H1 (cell line): ENCODE data around the gene BPHL. TPM values are rescaled to one million over a fixed set of nuclear protein-coding genes. Genes with fewer than 3 reads are reported as not detected.

ENCODE experiments used
- CTCF ChIA-PET: fragments of 300-600 bp; sonication (Branson Sonifier 250); formaldehyde crosslinking; loops from one replicate; lab custom pipeline; 2021; ENCODE audit not compliant: partially characterized antibody; lab: Charles Lee
- POLR2A ChIA-PET: fragments of 300-600 bp; sonication (Branson Sonifier 250); formaldehyde crosslinking; loops from one replicate; lab custom pipeline; 2021; ENCODE audit warnings: inconsistent platforms; ENCODE audit not compliant: partially characterized antibody; lab: Charles Lee
- DNase-seq, 2 experiments: peaks; one replicate each; pipeline versions ENCODE4 v3.0.0 to v3.0.0-alpha.2; 2010 to 2022; ENCODE audit warnings: low spot score in 2 of 2, low read depth in 1 of 2, mixed read lengths in 1 of 2
- FAIRE-seq: peaks from 2 replicates; lab custom pipeline; 2011; peaks lifted over from hg19 to GRCh38; lab: Jason Lieb, UNC
- H2AFZ ChIP-seq: 2 replicates; pipeline ENCODE4 v1.8.1; 2012; ENCODE audit warnings: low read length, inconsistent platforms
- H2AK5ac ChIP-seq: 2 replicates; pipeline ENCODE4 v1.6.1; 2013; ENCODE audit warnings: low read depth, low read length
- H2BK120ac ChIP-seq: replicated peaks from 2 replicates; pipeline ENCODE3; 2013; ENCODE audit warnings: low read depth, low read length, inconsistent platforms
- H2BK12ac ChIP-seq: 2 replicates; pipeline ENCODE4 v1.6.1; 2013; ENCODE audit warnings: low read depth, low read length
- H2BK15ac ChIP-seq: 2 replicates; pipeline ENCODE4 v1.6.1; 2013; ENCODE audit warnings: low read length
- H2BK20ac ChIP-seq: 2 replicates; pipeline ENCODE4 v1.6.1; 2013; ENCODE audit warnings: low read length
- H2BK5ac ChIP-seq: 2 replicates; pipeline ENCODE4 v1.6.1; 2013; ENCODE audit warnings: low read depth, low read length
- H3K14ac ChIP-seq: 2 replicates; pipeline ENCODE4 v1.6.1; 2013; ENCODE audit warnings: inconsistent platforms; ENCODE audit not compliant: insufficient read length
- H3K18ac ChIP-seq: 2 replicates; pipeline ENCODE4 v1.6.1; 2013; ENCODE audit warnings: low read length; ENCODE audit errors: extremely low read depth
- H3K23ac ChIP-seq: 2 replicates; pipeline ENCODE4 v1.6.1; 2013; ENCODE audit warnings: inconsistent platforms; ENCODE audit not compliant: insufficient read length
- H3K23me2 ChIP-seq: 2 replicates; pipeline ENCODE4 v1.6.1; 2013; ENCODE audit warnings: low read depth, low read length
- H3K27ac ChIP-seq: 2 replicates; pipeline ENCODE4 v1.6.1; 2011; ENCODE audit warnings: low read depth, low read length, inconsistent platforms
- H3K27me3 ChIP-seq, 4 experiments: replicated peaks in 1 of 4; 1 replicate in 1 of 4; 2 replicates in 3 of 4; pipeline versions ENCODE4 v1.6.1 to v1.8.1; 2011 to 2013; ENCODE audit warnings: low read length in 3 of 4, mild to moderate bottlenecking in 3 of 4, inconsistent platforms in 2 of 4, mixed read lengths in 2 of 4, moderate library complexity in 1 of 4; ENCODE audit not compliant: control insufficient read depth in 3 of 4, insufficient read depth in 3 of 4; ENCODE audit errors: extremely low read depth in 1 of 4
- H3K36me3 ChIP-seq, 4 experiments: 2 replicates each; pipeline versions ENCODE4 v1.6.1 to v1.8.1; 2011 to 2013; ENCODE audit warnings: mild to moderate bottlenecking in 4 of 4, low read length in 3 of 4, moderate library complexity in 2 of 4, control low read depth in 1 of 4, inconsistent platforms in 1 of 4; ENCODE audit not compliant: insufficient read depth in 4 of 4, control insufficient read depth in 2 of 4
- H3K4ac ChIP-seq: replicated peaks from 2 replicates; pipeline ENCODE3; 2013; ENCODE audit warnings: low read length, low read depth, mixed read lengths, inconsistent platforms; ENCODE audit not compliant: insufficient read length
- H3K4me1 ChIP-seq, 4 experiments: replicated peaks in 1 of 4; 1 replicate in 1 of 4; 2 replicates in 3 of 4; pipeline versions ENCODE4 v1.6.1 to v1.8.1; 2011 to 2013; ENCODE audit warnings: low read length in 3 of 4, inconsistent platforms in 2 of 4, mixed read lengths in 1 of 4; ENCODE audit not compliant: insufficient read depth in 4 of 4, control insufficient read depth in 3 of 4
- H3K4me2 ChIP-seq, 2 experiments: 2 replicates each; pipeline versions ENCODE4 v1.6.1 to v1.8.1; 2011 to 2013; ENCODE audit warnings: low read depth in 2 of 2, low read length in 2 of 2, control low read depth in 1 of 2, inconsistent platforms in 1 of 2, mild to moderate bottlenecking in 1 of 2; ENCODE audit not compliant: insufficient read depth in 1 of 2
- H3K4me3 ChIP-seq, 4 experiments: fragments of 200-600, 300-600 bp in 1 of 4; sonication (generic), shearing (Covaris generic), sonication (Bioruptor Twin) in 1 of 4; 2 replicates each; pipeline versions ENCODE4 v1.5.1 to v1.8.1; 2011 to 2016; ENCODE audit warnings: low read length in 4 of 4, low read depth in 3 of 4, control low read depth in 2 of 4, inconsistent platforms in 2 of 4, mild to moderate bottlenecking in 2 of 4, mixed read lengths in 1 of 4, moderate library complexity in 1 of 4; ENCODE audit not compliant: insufficient read depth in 2 of 4; ENCODE audit errors: extremely low read depth in 1 of 4
- H3K56ac ChIP-seq: replicated peaks from 2 replicates; pipeline ENCODE3; 2013; ENCODE audit warnings: low read depth, mild to moderate bottlenecking, mixed read lengths, low read length, inconsistent platforms; ENCODE audit not compliant: insufficient read length
- H3K79me1 ChIP-seq: 2 replicates; pipeline ENCODE4 v1.6.1; 2013; ENCODE audit warnings: low read depth, low read length, control low read depth
- H3K79me2 ChIP-seq, 2 experiments: 2 replicates each; pipeline versions ENCODE4 v1.6.1 to v1.8.1; 2012 to 2013; ENCODE audit warnings: low read length in 2 of 2, mild to moderate bottlenecking in 2 of 2, inconsistent platforms in 1 of 2; ENCODE audit not compliant: insufficient read depth in 2 of 2, control insufficient read depth in 1 of 2
- H3K9ac ChIP-seq, 4 experiments: replicated peaks in 1 of 4; 1 replicate in 1 of 4; 2 replicates in 3 of 4; pipeline versions ENCODE4 v1.6.1 to v1.8.1; 2011 to 2013; ENCODE audit warnings: low read depth in 3 of 4, low read length in 3 of 4, control low read depth in 2 of 4, mild to moderate bottlenecking in 2 of 4, moderate library complexity in 2 of 4, inconsistent platforms in 1 of 4; ENCODE audit errors: extremely low read depth in 1 of 4
- H3K9me3 ChIP-seq, 2 experiments: 2 replicates each; pipeline versions ENCODE4 v1.6.1 to v1.8.1; 2012 to 2013; ENCODE audit warnings: mild to moderate bottlenecking in 2 of 2, moderate library complexity in 2 of 2, control low read depth in 1 of 2, inconsistent platforms in 1 of 2, low read depth in 1 of 2, low read length in 1 of 2, mixed read lengths in 1 of 2; ENCODE audit not compliant: insufficient read depth in 2 of 2
- H4K20me1 ChIP-seq, 2 experiments: replicated peaks in 1 of 2; 2 replicates each; pipeline versions ENCODE3 to v1.8.1; 2011 to 2013; ENCODE audit warnings: inconsistent platforms in 2 of 2, low read length in 2 of 2, mild to moderate bottlenecking in 1 of 2; ENCODE audit not compliant: insufficient read depth in 2 of 2, control insufficient read depth in 1 of 2
- H4K5ac ChIP-seq: 2 replicates; pipeline ENCODE4 v1.6.1; 2013; ENCODE audit warnings: low read length, low read depth, mixed read lengths, inconsistent platforms; ENCODE audit not compliant: insufficient read length
- H4K8ac ChIP-seq: 2 replicates; pipeline ENCODE4 v1.8.0; 2013; ENCODE audit warnings: mild to moderate bottlenecking, moderate library complexity, low read length, inconsistent platforms; ENCODE audit not compliant: insufficient read depth; ENCODE audit errors: extremely low read depth
- H4K91ac ChIP-seq: replicated peaks from 2 replicates; pipeline ENCODE3; 2013; ENCODE audit warnings: low read length, mixed read lengths, inconsistent platforms; ENCODE audit not compliant: insufficient read length
- ASH2L ChIP-seq: fragments of 200-600, 300-600 bp; sonication (generic); IDR thresholded peaks from one replicate; pipeline ENCODE4 v1.7.1; 2017; ENCODE audit warnings: low read length
- ATF2 ChIP-seq: IDR thresholded peaks from 2 replicates; pipeline ENCODE4 v1.6.1; 2012; ENCODE audit warnings: low read length, inconsistent platforms
- CBX5 ChIP-seq: fragments of 300-800, 300-1000 bp; sonication (generic); IDR thresholded peaks from 2 replicates; pipeline ENCODE4 v1.7.1; 2016; ENCODE audit warnings: antibody characterized with exemption, low read length, low read depth
- CREB1 ChIP-seq: IDR thresholded peaks from 2 replicates; pipeline ENCODE4 v1.6.1; 2012; ENCODE audit warnings: inconsistent platforms
- FOSL1 ChIP-seq: IDR thresholded peaks from 2 replicates; pipeline ENCODE4 v1.6.1; 2011; ENCODE audit warnings: mild to moderate bottlenecking, low read depth, low read length, moderate library complexity; ENCODE audit not compliant: insufficient read depth
- GABPA ChIP-seq: IDR thresholded peaks from 2 replicates; pipeline ENCODE4 v1.6.1; 2011; ENCODE audit warnings: mild to moderate bottlenecking, low read length, moderate library complexity, borderline replicate concordance; ENCODE audit not compliant: insufficient read depth
- SUZ12 ChIP-seq: fragments of 200-600 bp; sonication (generic); IDR thresholded peaks from 2 replicates; pipeline ENCODE4 v1.6.1; 2012; ENCODE audit warnings: mild to moderate bottlenecking, inconsistent platforms, low read length, moderate library complexity, mixed read lengths
- TAF1 ChIP-seq: IDR thresholded peaks from 2 replicates; pipeline ENCODE4 v1.6.1; 2011; ENCODE audit warnings: mild to moderate bottlenecking, low read depth, low read length
- TAF7 ChIP-seq: optimal IDR thresholded peaks from 2 replicates; pipeline ENCODE3; 2011; ENCODE audit warnings: low read depth, mild to moderate bottlenecking, inconsistent platforms, low read length, moderate library complexity, borderline replicate concordance
- TEAD4 ChIP-seq: IDR thresholded peaks from 2 replicates; pipeline ENCODE4 v1.6.1; 2012; ENCODE audit warnings: low read depth, low read length, inconsistent platforms, mixed read lengths
- WGBS, 2 experiments: shearing (Covaris generic) in 1 of 2; methylation state at CpG; one replicate each; pipeline versions ENCODE4 v1.1.6 to v1.1.7; 2013 to 2015; ENCODE audit warnings: low lambda C conversion rate in 2 of 2, mixed read lengths in 2 of 2, inconsistent platforms in 1 of 2, low coverage in 1 of 2, missing lambda C conversion rate in 1 of 2; ENCODE audit not compliant: insufficient replicate concordance in 2 of 2, insufficient coverage in 1 of 2, insufficient read length in 1 of 2; ENCODE audit errors: extremely low coverage in 1 of 2, missing lambda C conversion rate in 1 of 2; 5-methylcytosine and 5-hydroxymethylcytosine counted together
- polyA plus RNA-seq, 7 experiments: library from polyadenylated mRNA; depleted of rRNA in 3 of 7; stranded (reverse) in 5 of 7; unstranded in 2 of 7; fragments of >200 nt in 5 of 7; fragments of 200-250 nt in 2 of 7; gene quantifications; 1 replicate in 5 of 7; 2 replicates in 1 of 7; 4 replicates in 1 of 7; pipeline versions ENCODE4 v1.2.1 to v1.2.3, GENCODE V29; 2011 to 2013; ENCODE audit warnings: missing spikeins in 2 of 7, mixed read lengths in 2 of 7
- total RNA-seq: library from RNA; stranded (reverse); fragmentation: NEBNext Ultra II Directional; extraction: Animal tissue kit (Norgen Biotek cat#: 25700); gene quantifications from 2 replicates; pipeline ENCODE4 v1.2.1, GENCODE V29; 2021

Gene BPHL
- total and polyA plus RNA-seq, 2 of the 8 experiments (the other 6 are each of a cell fraction or from before 2014, with no cell fraction given), result 24.4 to 36.4 TPM

- Histone ChIP-seq H3K27ac (no peak overlapping the region), H4K91ac (no peak overlapping the region)
- FAIRE-seq, result no peak
- TF ChIP-seq GABPA (no peak), CREB1 (no peak), FOSL1 (no peak), TAF1 (no peak), TEAD4 (no peak), TAF7 (no peak), ATF2 (no peak), SUZ12 (no peak), ASH2L (no peak), CBX5 (no peak)
Observed at GRCh38 chr6:3133515-3133914, 15.0 kb downstream of the BPHL start.

More at GRCh38 chr6:3133515-3133914, 15.0 kb downstream of the BPHL start:
- Histone ChIP-seq H2AK5ac (no peak overlapping the region), H2BK15ac (no peak overlapping the region), H3K4me1 (peaks cover 0 to 8% (median 1%) of the 10 kb centered on the region in 4 experiments; a peak in 2 of 7 replicates), H2BK120ac (no peak overlapping the region), H3K79me2 (no peaks in the 10 kb centered on the region), H3K36me3 (peaks cover 18 to 70% (median 41%) of the 10 kb centered on the region in 4 experiments), H3K27me3 (no peaks in the 10 kb centered on the region; a peak in 1 of 7 replicates), H3K9me3 (no peaks in the 10 kb centered on the region), H3K4me3 (no peak overlapping the region), H2BK20ac (no peak overlapping the region), H4K20me1 (peaks cover 0 to 2% of the 10 kb centered on the region in 2 experiments), H3K18ac (no peak overlapping the region), H2AFZ (no peak overlapping the region), H4K5ac (no peak overlapping the region), H3K4ac (no peak overlapping the region), H3K79me1 (no peaks in the 10 kb centered on the region), H3K9ac (no peak overlapping the region), H2BK5ac (no peak overlapping the region), H3K4me2 (no peak overlapping the region), H4K8ac (no peak overlapping the region), H3K56ac (no peak overlapping the region), H3K23me2 (no peaks in the 10 kb centered on the region), H2BK12ac (no peak overlapping the region), H3K14ac (no peak overlapping the region), H3K23ac (no peak overlapping the region)
- WGBS, 2 experiments, result 86% methylated on average over 9 of the region's 9 CpGs; no CpG with 5 or more reads in 1 of the 2 experiments
- ChIA-PET CTCF (interaction anchor here (0.6 to 0.9 kb wide), 3 partner anchors 118 to 383 kb away, joined by 3 read pairs; no protein-coding TSS in a partner anchor), POLR2A (interaction anchor here (1.2 to 6.7 kb wide), 4 partner anchors 8 to 77 kb away, joined by 3 to 38 read pairs (median 4); partner anchors contain the start of gene TUBB2A)
- DNase-seq, result no peak
